Activated naive CD4-positive, alpha-beta T cell treated with anti-CD3 and anti-CD28 coated beads, Interleukin-2, amount 10 ng/mL, durations not matched to agents 7 days and 5 days (primary cell): Measurements from ENCODE around the gene SLC39A11.
"Not testable (repeated sequence)": the region's sequence is repeated elsewhere in the genome, so short reads cannot be mapped to it uniquely, and the experiment has no call there.

Experiments
- CTCF ChIA-PET: fragments of 350-600 bp; sonication (Branson Sonifier 250); formaldehyde crosslinking; loops from one replicate; lab custom pipeline; 2021; ENCODE audit warnings: antibody characterized with exemption; lab: Charles Lee
- DNase-seq: peaks from one replicate; pipeline ENCODE4 v3.0.0-alpha.2; 2020
- H3K27ac Mint-ChIP-seq: one replicate; pipeline ENCODE4 v1.8.0; 2021; ENCODE audit warnings: mild to moderate bottlenecking, moderate library complexity, mixed read lengths
- H3K27me3 Mint-ChIP-seq: one replicate; pipeline ENCODE4 v1.8.0; 2021; ENCODE audit warnings: mild to moderate bottlenecking, mixed read lengths
- H3K36me3 Mint-ChIP-seq: one replicate; pipeline ENCODE4 v1.8.0; 2021; ENCODE audit warnings: mixed read lengths
- H3K4me1 Mint-ChIP-seq: one replicate; pipeline ENCODE4 v1.8.0; 2021; ENCODE audit warnings: mixed read lengths
- H3K4me3 Mint-ChIP-seq: one replicate; pipeline ENCODE4 v1.8.0; 2021; ENCODE audit warnings: mild to moderate bottlenecking, moderate library complexity, mixed read lengths
- H3K9me3 Mint-ChIP-seq: one replicate; pipeline ENCODE4 v1.8.0; 2021; ENCODE audit warnings: mixed read lengths

SLC39A11 gene

GRCh38 chr17:73060721-73061120 is 31.8 kb downstream of the SLC39A11 start:
- no peak for DNase-seq
- CTCF ChIA-PET: interaction anchor here (1.5 kb wide), 1 partner anchor 10 kb away, joined by 3 read pairs; no protein-coding TSS in a partner anchor
- H3K4me3 Mint-ChIP-seq: no peak overlapping the region
- H3K36me3 Mint-ChIP-seq: no peaks in the 10 kb centered on the region
- H3K27ac Mint-ChIP-seq: no peak overlapping the region
- no peaks in the 10 kb centered on the region for H3K27me3 Mint-ChIP-seq
- no peaks in the 10 kb centered on the region for H3K4me1 Mint-ChIP-seq
- no peaks in the 10 kb centered on the region for H3K9me3 Mint-ChIP-seq

- not testable (repeated sequence) for H3K27ac Mint-ChIP-seq, H3K4me1 Mint-ChIP-seq, H3K4me3 Mint-ChIP-seq, DNase-seq, H3K27me3 Mint-ChIP-seq, H3K36me3 Mint-ChIP-seq, H3K9me3 Mint-ChIP-seq
- CTCF ChIA-PET: interaction anchor here (1.0 kb wide), 1 partner anchor 9 kb away, joined by 3 read pairs; no protein-coding TSS in a partner anchor
These were observed 32.8 kb downstream of the SLC39A11 start for GRCh38 chr17:73059713-73060112.

DNA sequence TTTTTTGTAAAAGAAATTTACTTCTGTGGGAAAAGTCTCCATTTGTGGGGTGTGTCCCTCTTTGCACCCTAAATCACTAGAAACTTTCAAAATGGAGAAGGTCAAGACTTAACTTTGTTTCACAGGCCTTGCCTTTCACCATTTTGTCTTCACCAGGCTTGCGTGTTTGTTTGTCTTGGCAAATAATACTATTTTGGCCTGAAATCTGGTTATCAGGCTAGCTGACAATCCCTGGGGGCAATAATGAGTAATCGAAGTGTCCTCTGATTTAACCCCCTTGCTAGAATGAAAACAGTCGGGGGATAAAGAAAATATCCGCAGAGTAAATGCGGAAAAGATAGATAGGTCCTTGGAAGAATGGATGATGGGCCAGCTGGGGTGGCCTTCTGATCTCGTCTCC is 34.5 kb downstream of the SLC39A11 start:
- no peaks in the 10 kb centered on the region for H3K36me3 Mint-ChIP-seq
- H3K27me3 Mint-ChIP-seq: no peaks in the 10 kb centered on the region
- no peaks in the 10 kb centered on the region for H3K9me3 Mint-ChIP-seq
- CTCF ChIA-PET: interaction anchor here (1.6 kb wide), 1 partner anchor 72 kb away, joined by 3 read pairs; no protein-coding TSS in a partner anchor
- DNase-seq: no peak
- no peak overlapping the region for H3K27ac Mint-ChIP-seq
- no peak overlapping the region for H3K4me3 Mint-ChIP-seq
- no peaks in the 10 kb centered on the region for H3K4me1 Mint-ChIP-seq

DNA sequence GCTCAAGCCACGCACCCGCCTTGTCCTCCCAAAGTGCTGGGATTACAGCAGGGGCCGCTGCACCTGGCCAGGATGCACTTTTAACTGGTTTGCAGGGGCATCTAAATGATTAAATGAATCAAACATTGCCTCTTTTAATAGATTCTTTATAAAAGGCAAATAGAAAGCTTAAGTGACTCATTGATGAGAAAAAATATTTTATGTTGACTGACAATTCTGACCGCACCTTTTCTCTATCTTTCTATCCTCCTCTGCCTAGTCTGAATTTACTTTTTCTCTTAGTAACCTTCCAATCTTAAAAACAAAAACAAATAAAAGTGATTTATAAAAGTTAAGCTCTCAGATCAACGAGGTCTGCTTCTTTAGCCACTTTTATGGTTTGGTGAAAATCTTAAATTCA is 35.3 kb downstream of the SLC39A11 start:
- H3K9me3 Mint-ChIP-seq: no peaks in the 10 kb centered on the region
- H3K27me3 Mint-ChIP-seq: no peaks in the 10 kb centered on the region
- peaks cover under 1% of the 10 kb centered on the region for H3K4me1 Mint-ChIP-seq
- no peak overlapping the region for H3K27ac Mint-ChIP-seq
- no peak overlapping the region for H3K4me3 Mint-ChIP-seq
- no peaks in the 10 kb centered on the region for H3K36me3 Mint-ChIP-seq
- CTCF ChIA-PET: no interaction called here
- no peak for DNase-seq

DNA sequence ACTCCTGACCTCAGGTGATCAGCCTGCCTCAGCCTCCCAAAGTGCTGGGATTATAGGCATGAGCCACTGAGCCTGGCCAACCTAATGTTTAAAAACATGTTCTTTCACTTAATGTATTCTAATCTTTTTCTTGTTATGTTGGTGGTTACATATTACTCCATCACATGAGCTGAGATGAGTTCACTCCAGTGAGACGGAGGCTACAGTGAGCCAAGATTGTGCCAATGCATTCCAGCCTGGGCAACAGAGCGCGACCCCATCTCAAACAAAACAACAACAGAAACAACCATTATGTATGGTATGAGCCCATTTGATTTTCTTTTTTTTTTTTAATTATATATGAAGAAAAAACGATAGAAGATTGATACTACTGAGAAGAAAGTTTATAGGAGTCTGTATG is 39.6 kb downstream of the SLC39A11 start:
- Mint-ChIP-seq H3K27me3 (no peaks in the 10 kb centered on the region), H3K4me3 (no peak overlapping the region), H3K27ac (no peak overlapping the region), H3K4me1 (peaks cover 9% of the 10 kb centered on the region), H3K36me3 (peaks cover 4% of the 10 kb centered on the region), H3K9me3 (no peaks in the 10 kb centered on the region)
- CTCF ChIA-PET: no interaction called here
- no peak for DNase-seq

DNA sequence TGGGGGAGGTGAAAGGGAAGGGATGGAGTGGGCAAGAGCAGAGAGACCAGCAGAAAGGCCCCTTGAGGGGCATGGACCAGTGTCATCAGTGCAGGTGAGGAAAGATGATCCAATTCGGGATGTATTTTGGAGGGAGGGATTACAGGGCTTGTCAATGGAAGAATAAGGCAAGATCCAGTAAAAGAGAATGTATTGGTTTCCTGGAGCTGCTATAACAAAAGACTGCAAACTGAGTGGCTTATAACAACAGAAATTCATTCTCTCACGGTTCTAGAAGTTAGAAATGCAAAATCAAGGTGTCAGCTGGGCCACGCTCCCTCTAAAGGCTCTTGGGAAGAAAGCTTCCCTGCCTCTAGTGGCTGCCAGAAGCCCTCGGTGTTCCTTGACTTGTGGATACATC is 41.7 kb downstream of the SLC39A11 start:
- CTCF ChIA-PET: interaction anchor here (1.3 kb wide), 1 partner anchor 9 kb away, joined by 3 read pairs; no protein-coding TSS in a partner anchor
- Mint-ChIP-seq H3K36me3 (peaks cover 4% of the 10 kb centered on the region), H3K9me3 (no peaks in the 10 kb centered on the region), H3K4me3 (no peak overlapping the region), H3K27ac (no peak overlapping the region), H3K4me1 (peaks cover 9% of the 10 kb centered on the region), H3K27me3 (no peaks in the 10 kb centered on the region)
- no peak for DNase-seq

DNA sequence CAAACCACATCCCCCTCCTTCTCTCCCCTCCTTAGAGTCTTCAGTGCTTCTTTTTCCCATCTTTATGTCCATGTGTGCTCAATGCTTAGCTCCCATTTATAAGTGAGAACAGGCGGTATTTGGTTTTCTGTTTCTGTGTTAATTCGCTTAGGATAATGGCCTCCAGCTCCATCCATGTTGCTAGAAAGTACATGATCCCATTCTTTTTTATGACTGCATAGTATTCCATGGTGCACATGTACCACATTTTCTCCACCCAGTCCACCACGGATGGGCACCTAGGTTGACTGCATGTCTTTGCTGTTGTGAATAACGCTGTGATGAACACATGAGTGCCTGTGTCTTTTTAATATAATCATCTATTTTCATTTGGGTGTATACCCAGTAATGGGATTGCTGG is 44.3 kb downstream of the SLC39A11 start:
- Mint-ChIP-seq H3K4me1 (peaks cover 9% of the 10 kb centered on the region), H3K36me3 (peaks cover 4% of the 10 kb centered on the region), H3K27me3 (no peaks in the 10 kb centered on the region), H3K4me3 (no peak overlapping the region), H3K27ac (no peak overlapping the region), H3K9me3 (no peaks in the 10 kb centered on the region)
- CTCF ChIA-PET: no interaction called here
- no peak for DNase-seq

- H3K27me3 Mint-ChIP-seq: no peaks in the 10 kb centered on the region
- H3K4me1 Mint-ChIP-seq: no peaks in the 10 kb centered on the region
- no peaks in the 10 kb centered on the region for H3K9me3 Mint-ChIP-seq
- DNase-seq: no peak
- H3K4me3 Mint-ChIP-seq: no peak overlapping the region
- H3K36me3 Mint-ChIP-seq: peaks cover 4% of the 10 kb centered on the region
- no peak overlapping the region for H3K27ac Mint-ChIP-seq
- CTCF ChIA-PET: no interaction called here
These were observed 46.8 kb downstream of the SLC39A11 start for GRCh38 chr17:73045724-73046123.

- H3K27me3 Mint-ChIP-seq: no peaks in the 10 kb centered on the region
- H3K4me1 Mint-ChIP-seq: no peaks in the 10 kb centered on the region
- no peak overlapping the region for H3K4me3 Mint-ChIP-seq
- no peaks in the 10 kb centered on the region for H3K9me3 Mint-ChIP-seq
- peaks cover 4% of the 10 kb centered on the region for H3K36me3 Mint-ChIP-seq
- H3K27ac Mint-ChIP-seq: no peak overlapping the region
- CTCF ChIA-PET: interaction anchor here (1.2 kb wide), 1 partner anchor 58 kb away, joined by 3 read pairs; no protein-coding TSS in a partner anchor
- no peak for DNase-seq
These were observed 48.6 kb downstream of the SLC39A11 start for GRCh38 chr17:73043686-73044581.

DNA sequence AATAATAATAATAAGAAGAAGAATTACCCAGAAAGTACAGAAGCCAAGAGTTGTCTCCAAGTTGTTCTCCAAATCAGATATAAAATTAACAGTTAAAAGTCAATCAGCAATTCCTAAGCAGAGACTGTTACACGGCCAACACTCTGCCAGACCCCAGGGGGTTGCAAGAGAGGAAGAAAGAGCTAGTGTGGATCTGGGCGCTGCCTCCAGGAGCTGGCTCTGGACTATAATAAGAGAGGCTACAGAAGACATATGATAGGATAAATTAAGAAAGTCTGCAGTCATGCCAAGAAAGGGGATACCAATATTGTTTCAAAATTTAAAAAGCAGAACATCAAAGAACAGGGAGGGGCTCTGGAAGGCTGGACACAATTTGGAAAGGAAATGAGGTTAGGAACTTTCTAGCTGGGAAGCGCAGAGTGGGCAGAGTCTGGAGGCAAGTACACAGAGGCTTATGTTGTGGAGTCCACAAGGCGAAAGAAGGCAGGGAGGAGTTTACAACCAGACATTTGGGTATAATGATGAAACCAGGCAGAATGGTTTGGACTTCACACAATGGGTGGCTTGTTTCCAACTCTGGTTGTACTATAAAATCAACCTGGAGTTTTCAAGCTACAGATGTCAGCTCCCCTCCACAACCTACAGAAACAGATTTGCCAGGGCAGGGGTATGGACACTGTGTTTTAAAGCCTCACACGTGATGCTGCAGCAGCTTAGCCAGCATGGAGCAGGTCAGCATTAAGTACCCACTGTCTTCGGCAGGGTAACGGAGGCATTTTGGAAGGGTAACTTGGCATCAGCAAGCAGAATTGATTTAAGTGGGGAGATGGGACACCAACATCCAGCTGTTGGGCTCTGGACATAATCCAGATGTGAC is 49.4 kb downstream of the SLC39A11 start:
- H3K9me3 Mint-ChIP-seq: peaks cover 1% of the 10 kb centered on the region
- CTCF ChIA-PET: interaction anchor here (1.2 kb wide), 1 partner anchor 57 kb away, joined by 3 read pairs; no protein-coding TSS in a partner anchor
- DNase-seq: no peak
- no peaks in the 10 kb centered on the region for H3K27me3 Mint-ChIP-seq
- H3K27ac Mint-ChIP-seq: no peak overlapping the region
- H3K36me3 Mint-ChIP-seq: peaks cover 3% of the 10 kb centered on the region
- H3K4me1 Mint-ChIP-seq: no peaks in the 10 kb centered on the region
- no peak overlapping the region for H3K4me3 Mint-ChIP-seq

DNA sequence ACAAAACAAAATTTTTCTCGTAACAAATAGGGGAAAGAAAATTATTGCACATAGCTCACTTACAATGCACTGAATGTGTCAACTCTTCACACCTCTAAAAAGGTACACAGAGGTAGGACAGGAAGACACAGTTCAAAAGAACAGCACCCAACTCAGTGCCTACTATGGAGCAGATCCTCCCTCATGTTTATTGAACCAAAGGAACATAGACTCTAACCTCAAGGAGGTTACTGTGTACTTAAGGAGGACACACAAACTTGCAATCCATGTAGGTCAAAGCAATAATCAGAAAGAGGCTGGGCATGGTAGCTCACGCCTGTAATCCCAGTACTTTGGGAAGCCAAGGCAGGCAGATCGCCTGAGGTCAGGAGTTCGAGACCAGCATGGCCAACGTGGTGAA is 50.3 kb downstream of the SLC39A11 start:
- DNase-seq: no peak
- CTCF ChIA-PET: no interaction called here
- Mint-ChIP-seq H3K36me3 (peaks cover 2% of the 10 kb centered on the region), H3K27me3 (no peaks in the 10 kb centered on the region), H3K9me3 (peaks cover 2% of the 10 kb centered on the region), H3K27ac (no peak overlapping the region), H3K4me3 (no peak overlapping the region), H3K4me1 (no peaks in the 10 kb centered on the region)

DNA sequence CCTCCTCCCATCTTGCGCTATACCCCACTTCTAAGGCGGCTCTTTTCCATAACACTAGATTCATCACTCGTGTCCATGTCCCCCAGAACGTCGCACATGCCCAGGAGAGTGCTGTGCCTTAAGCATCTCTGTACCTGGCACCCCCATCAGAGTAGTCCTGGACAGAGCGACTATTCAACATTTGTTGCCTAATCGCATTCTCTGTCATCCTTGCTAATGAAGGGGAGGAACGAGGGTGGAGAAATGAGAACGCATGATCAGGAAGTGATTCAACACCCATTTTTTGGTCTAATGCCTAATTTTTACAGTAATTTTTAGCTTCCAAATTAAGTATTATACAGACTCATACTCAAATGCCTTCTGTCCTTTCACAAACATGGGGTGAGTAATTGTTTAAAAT is 53.2 kb downstream of the SLC39A11 start:
- DNase-seq: no peak
- H3K9me3 Mint-ChIP-seq: peaks cover 2% of the 10 kb centered on the region
- no peaks in the 10 kb centered on the region for H3K27me3 Mint-ChIP-seq
- H3K4me3 Mint-ChIP-seq: no peak overlapping the region
- H3K27ac Mint-ChIP-seq: no peak overlapping the region
- H3K36me3 Mint-ChIP-seq: peaks cover 2% of the 10 kb centered on the region
- CTCF ChIA-PET: no interaction called here
- no peaks in the 10 kb centered on the region for H3K4me1 Mint-ChIP-seq

- H3K9me3 Mint-ChIP-seq: no peaks in the 10 kb centered on the region
- no peak overlapping the region for H3K4me3 Mint-ChIP-seq
- no peak overlapping the region for H3K27ac Mint-ChIP-seq
- no peaks in the 10 kb centered on the region for H3K27me3 Mint-ChIP-seq
- CTCF ChIA-PET: no interaction called here
- H3K36me3 Mint-ChIP-seq: peaks cover 14% of the 10 kb centered on the region
- DNase-seq: no peak
- H3K4me1 Mint-ChIP-seq: no peaks in the 10 kb centered on the region
These were observed 61.0 kb downstream of the SLC39A11 start for GRCh38 chr17:73031472-73031871.

- Mint-ChIP-seq H3K4me3 (no peak overlapping the region), H3K36me3 (peaks cover 14% of the 10 kb centered on the region), H3K27ac (no peak overlapping the region), H3K9me3 (no peaks in the 10 kb centered on the region), H3K4me1 (no peaks in the 10 kb centered on the region), H3K27me3 (no peaks in the 10 kb centered on the region)
- no peak for DNase-seq
- CTCF ChIA-PET: no interaction called here
These were observed 61.5 kb downstream of the SLC39A11 start for GRCh38 chr17:73030995-73031394.
